HCT116 (cell line): Measurements from ENCODE around the gene HCRTR2.

Experiments used
- EZH2 ChIP-seq: fragments of 200-600 bp; sonication (generic); IDR thresholded peaks from 2 replicates; pipeline ENCODE4 v1.6.1; 2017; ENCODE audit warnings: antibody characterized with exemption, mixed run types
- MAX ChIP-seq: IDR thresholded peaks from 2 replicates; pipeline ENCODE4 v1.6.1; 2012
- TF ChIP-seq, protein P1 (sequence below), 3 experiments: fragments of 200-600 bp in 1 of 3; sonication (generic) in 1 of 3; IDR thresholded peaks in 2 of 3; conservative IDR thresholded peaks in 1 of 3; 2 replicates each; pipeline ENCODE4 v1.5.1; 2012 to 2017; ENCODE audit warnings: low read depth in 2 of 3, low read length in 2 of 3, antibody characterized with exemption in 1 of 3, borderline replicate concordance in 1 of 3, control low read depth in 1 of 3, mild to moderate bottlenecking in 1 of 3, mixed read lengths in 1 of 3, mixed run types in 1 of 3, moderate library complexity in 1 of 3; ENCODE audit not compliant: insufficient read depth in 1 of 3

GRCh38 chr6:55176958-55177357, 2.6 kb downstream of the HCRTR2 start:
- TF ChIP-seq, protein P1, sequence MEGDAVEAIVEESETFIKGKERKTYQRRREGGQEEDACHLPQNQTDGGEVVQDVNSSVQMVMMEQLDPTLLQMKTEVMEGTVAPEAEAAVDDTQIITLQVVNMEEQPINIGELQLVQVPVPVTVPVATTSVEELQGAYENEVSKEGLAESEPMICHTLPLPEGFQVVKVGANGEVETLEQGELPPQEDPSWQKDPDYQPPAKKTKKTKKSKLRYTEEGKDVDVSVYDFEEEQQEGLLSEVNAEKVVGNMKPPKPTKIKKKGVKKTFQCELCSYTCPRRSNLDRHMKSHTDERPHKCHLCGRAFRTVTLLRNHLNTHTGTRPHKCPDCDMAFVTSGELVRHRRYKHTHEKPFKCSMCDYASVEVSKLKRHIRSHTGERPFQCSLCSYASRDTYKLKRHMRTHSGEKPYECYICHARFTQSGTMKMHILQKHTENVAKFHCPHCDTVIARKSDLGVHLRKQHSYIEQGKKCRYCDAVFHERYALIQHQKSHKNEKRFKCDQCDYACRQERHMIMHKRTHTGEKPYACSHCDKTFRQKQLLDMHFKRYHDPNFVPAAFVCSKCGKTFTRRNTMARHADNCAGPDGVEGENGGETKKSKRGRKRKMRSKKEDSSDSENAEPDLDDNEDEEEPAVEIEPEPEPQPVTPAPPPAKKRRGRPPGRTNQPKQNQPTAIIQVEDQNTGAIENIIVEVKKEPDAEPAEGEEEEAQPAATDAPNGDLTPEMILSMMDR (IDR thresholded peaks at IDR 0.05 in 2 of 3, conservative IDR thresholded peaks at IDR 0.05 in 1 of 3; ENCODE audit: borderline replicate concordance in 1 of 3, insufficient read depth in 1 of 3, low read depth in 2 of 3, low read length in 2 of 3): no peak
- no peak for TF ChIP-seq MAX
- no peak for TF ChIP-seq EZH2
